Gastroesophageal sphincter (tissue), 4 donors: Measurements from ENCODE around the gene CDH6. TPM values are rescaled to one million over a fixed set of nuclear protein-coding genes. Genes with fewer than 3 reads are reported as not detected.

Experiments
- ATAC-seq: fragments of 150-250 bp; one replicate; pipeline ENCODE4 v1.9.1; 2016; ENCODE audit warnings: mild to moderate bottlenecking, moderate library complexity
- H3K27ac ChIP-seq, 4 donors: fragments of 200-600 bp; sonication (generic) in 3 of 4; 1 replicate in 3 of 4; 2 replicates in 1 of 4; pipeline ENCODE4 v1.5.1; 2016 to 2019
- H3K27me3 ChIP-seq: fragments of 200-600 bp; sonication (generic); one replicate; pipeline ENCODE4 v1.5.1; 2019
- H3K36me3 ChIP-seq, 2 donors: fragments of 200-600 bp; sonication (generic); one replicate each; pipeline ENCODE4 v1.5.1; 2019; ENCODE audit warnings: control low read depth in 1 of 2
- H3K4me1 ChIP-seq, 3 donors: fragments of 200-600 bp; sonication (generic); 1 replicate in 2 of 3; 2 replicates in 1 of 3; pipeline ENCODE4 v1.5.1; 2016 to 2019; ENCODE audit warnings: control low read depth in 2 of 3
- H3K4me3 ChIP-seq, 2 donors: fragments of 200-600 bp; sonication (generic); one replicate each; pipeline ENCODE4 v1.5.1; 2019; ENCODE audit warnings: mild to moderate bottlenecking in 1 of 2, moderate library complexity in 1 of 2
- H3K9me3 ChIP-seq, 3 donors: fragments of 200-600 bp; sonication (generic); one replicate each; pipeline ENCODE4 v1.5.1; 2017 to 2019; ENCODE audit warnings: control low read depth in 2 of 3
- EP300 ChIP-seq: sonication (generic); formaldehyde crosslinking; IDR thresholded peaks from one replicate; pipeline ENCODE4 v1.6.1; 2017; ENCODE audit warnings: antibody characterized with exemption, mild to moderate bottlenecking
- POLR2A ChIP-seq, 2 donors: fragments of 450-650 bp; IDR thresholded peaks; one replicate each; pipeline ENCODE4 v1.6.1; 2017; ENCODE audit warnings: antibody characterized with exemption in 2 of 2, mild to moderate bottlenecking in 2 of 2, moderate library complexity in 1 of 2
- POLR2AphosphoS5 ChIP-seq: sonication (generic); formaldehyde crosslinking; IDR thresholded peaks from one replicate; pipeline ENCODE4 v1.6.1; 2017; ENCODE audit warnings: antibody characterized with exemption
- WGBS, 2 donors: methylation state at CpG; one replicate each; pipeline ENCODE4 v1.1.5; 2018; ENCODE audit warnings: low coverage in 1 of 2; 5-methylcytosine and 5-hydroxymethylcytosine counted together
- total RNA-seq, 4 donors: library from RNA; depleted of rRNA; stranded (reverse); fragments of >200 nt; gene quantifications; one replicate each; pipeline ENCODE4 v1.1.0, GENCODE V29; 2016
- TF ChIP-seq, protein P1 (sequence below), 4 experiments: fragments of 200-600 bp in 2 of 4; fragments of 450-650 bp in 2 of 4; sonication (generic) in 1 of 4; IDR thresholded peaks; one replicate each; pipeline ENCODE4 v1.5.1; 2017 to 2019; ENCODE audit warnings: antibody characterized with exemption in 4 of 4, mild to moderate bottlenecking in 2 of 4, moderate library complexity in 2 of 4

CDH6 gene
- total RNA-seq, 4 donors from 2014 or later, result 5.5 to 10.9 (median 8.4) TPM

DNA sequence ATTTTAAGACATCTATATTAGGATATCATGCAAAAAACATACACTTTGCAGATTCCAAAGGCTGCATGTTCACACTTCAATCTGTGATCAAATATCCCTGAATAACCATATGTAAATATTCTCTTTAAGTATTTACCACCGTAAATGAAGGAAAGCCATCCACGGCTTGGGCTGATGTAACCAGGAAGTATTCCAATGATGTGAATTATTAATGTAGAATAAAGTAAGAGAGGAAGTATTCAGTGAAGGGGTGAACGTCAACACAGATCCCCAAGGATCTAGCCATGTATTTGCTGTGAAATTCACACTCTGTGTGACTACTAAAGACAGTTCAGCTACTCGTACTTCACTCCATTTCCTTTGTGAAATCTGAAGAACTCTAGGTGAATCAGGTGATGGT lies 75.2 kb downstream of the CDH6 start:
- H3K27me3 ChIP-seq, result no peaks in the 10 kb centered on the region
- 39 to 45% methylated on average over 4 of the region's 4 CpGs for WGBS, 2 donors
- H3K4me1 ChIP-seq, result no peaks in the 10 kb centered on the region
- TF ChIP-seq POLR2A (IDR thresholded peaks at IDR 0.05), result no peak
- TF ChIP-seq POLR2AphosphoS5, result no peak
- TF ChIP-seq, protein P1, sequence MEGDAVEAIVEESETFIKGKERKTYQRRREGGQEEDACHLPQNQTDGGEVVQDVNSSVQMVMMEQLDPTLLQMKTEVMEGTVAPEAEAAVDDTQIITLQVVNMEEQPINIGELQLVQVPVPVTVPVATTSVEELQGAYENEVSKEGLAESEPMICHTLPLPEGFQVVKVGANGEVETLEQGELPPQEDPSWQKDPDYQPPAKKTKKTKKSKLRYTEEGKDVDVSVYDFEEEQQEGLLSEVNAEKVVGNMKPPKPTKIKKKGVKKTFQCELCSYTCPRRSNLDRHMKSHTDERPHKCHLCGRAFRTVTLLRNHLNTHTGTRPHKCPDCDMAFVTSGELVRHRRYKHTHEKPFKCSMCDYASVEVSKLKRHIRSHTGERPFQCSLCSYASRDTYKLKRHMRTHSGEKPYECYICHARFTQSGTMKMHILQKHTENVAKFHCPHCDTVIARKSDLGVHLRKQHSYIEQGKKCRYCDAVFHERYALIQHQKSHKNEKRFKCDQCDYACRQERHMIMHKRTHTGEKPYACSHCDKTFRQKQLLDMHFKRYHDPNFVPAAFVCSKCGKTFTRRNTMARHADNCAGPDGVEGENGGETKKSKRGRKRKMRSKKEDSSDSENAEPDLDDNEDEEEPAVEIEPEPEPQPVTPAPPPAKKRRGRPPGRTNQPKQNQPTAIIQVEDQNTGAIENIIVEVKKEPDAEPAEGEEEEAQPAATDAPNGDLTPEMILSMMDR (IDR thresholded peaks at IDR 0.05), result no peak
- TF ChIP-seq EP300, result no peak
- no peaks in the 10 kb centered on the region for H3K36me3 ChIP-seq
- no peak overlapping the region for H3K27ac ChIP-seq
- no peaks in the 10 kb centered on the region for H3K9me3 ChIP-seq
- H3K4me3 ChIP-seq, result no peak overlapping the region
- ATAC-seq, result no peak

DNA sequence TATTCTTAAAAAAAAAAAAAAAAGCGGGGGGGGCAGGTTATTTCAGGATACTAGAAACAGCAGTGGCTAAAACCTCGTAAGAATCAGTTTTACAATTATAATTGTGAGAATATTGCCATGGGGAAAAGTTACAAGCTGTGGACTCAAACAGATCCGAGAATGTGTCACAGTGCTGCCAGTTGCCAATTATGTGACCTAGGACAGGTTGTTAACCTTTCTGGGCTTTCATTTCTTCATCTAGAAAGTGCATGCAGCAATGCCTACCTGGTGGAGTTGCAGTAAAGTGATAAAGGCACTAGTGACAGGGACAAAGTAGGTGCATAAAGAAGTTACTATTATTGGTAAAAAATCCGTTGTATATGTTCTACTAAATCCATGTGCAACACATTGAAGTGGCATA lies 75.8 kb downstream of the CDH6 start:
- Histone ChIP-seq H3K4me1 (peaks cover 0 to under 1% (median 0%) of the 10 kb centered on the region in 3 donors), H3K27ac (no peak overlapping the region), H3K27me3 (no peaks in the 10 kb centered on the region), H3K4me3 (no peak overlapping the region), H3K9me3 (no peaks in the 10 kb centered on the region), H3K36me3 (no peaks in the 10 kb centered on the region)
- no peak for ATAC-seq
- TF ChIP-seq EP300 (no peak), POLR2A (IDR thresholded peaks at IDR 0.05) (no peak), POLR2AphosphoS5 (no peak)
- TF ChIP-seq, protein P1 (IDR thresholded peaks at IDR 0.05), result no peak
- WGBS, 2 donors, result 63 to 68% methylated on average over 4 of the region's 4 CpGs

DNA sequence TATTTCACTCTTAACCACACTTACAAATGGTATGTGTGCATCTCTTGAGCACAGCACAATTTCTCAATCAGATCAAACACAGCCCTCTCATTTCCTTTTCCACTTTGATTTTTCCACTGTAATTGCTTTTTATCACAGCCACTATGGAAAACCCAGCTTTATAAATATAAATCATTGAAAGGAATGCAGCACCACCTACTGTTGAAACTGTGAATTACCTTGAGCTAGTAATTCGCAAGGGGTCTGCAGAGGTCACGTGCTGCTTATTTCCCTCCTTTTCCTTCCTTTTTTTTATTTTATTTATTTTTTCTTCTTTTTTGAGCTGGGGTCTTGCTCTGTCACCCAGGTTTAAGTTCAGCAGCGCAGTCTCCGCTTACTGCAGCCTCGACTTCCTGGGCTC lies 76.9 kb downstream of the CDH6 start:
- Histone ChIP-seq H3K27me3 (no peaks in the 10 kb centered on the region), H3K36me3 (no peaks in the 10 kb centered on the region), H3K4me3 (no peak overlapping the region), H3K4me1 (peaks cover 0 to 6% (median 0%) of the 10 kb centered on the region in 3 donors), H3K9me3 (no peaks in the 10 kb centered on the region), H3K27ac (no peak overlapping the region)
- WGBS, 2 donors, result 62 to 73% methylated on average over 5 of the region's 5 CpGs
- TF ChIP-seq POLR2AphosphoS5 (no peak), POLR2A (IDR thresholded peaks at IDR 0.05) (no peak), EP300 (no peak)
- TF ChIP-seq, protein P1 (IDR thresholded peaks at IDR 0.05), result peak; percentile 28 to 48 (median 40)
- ATAC-seq, result no peak

DNA sequence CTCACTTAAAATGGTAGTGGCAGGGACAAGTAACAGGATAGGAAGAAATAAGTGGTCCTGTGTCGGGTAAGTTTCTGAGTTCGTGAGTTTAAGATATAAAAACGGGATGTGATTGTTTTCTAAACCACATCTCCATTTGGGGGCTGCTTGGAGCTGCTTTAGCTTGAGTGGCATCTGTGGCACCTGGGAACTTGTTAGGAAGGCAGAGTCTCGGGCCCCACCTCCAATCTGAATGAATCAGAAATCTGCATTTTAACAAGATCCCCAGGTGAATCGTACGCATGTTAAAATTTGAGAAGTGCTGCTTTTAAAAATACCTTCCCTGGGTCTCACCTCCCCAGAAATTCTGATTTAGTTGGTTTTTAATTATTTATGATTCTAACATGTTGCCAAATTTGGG lies 78.1 kb downstream of the CDH6 start:
- 76 to 92% methylated on average over 2 to 6 of the region's 6 CpGs for WGBS, 2 donors
- Histone ChIP-seq H3K4me3 (no peak overlapping the region), H3K36me3 (no peaks in the 10 kb centered on the region), H3K4me1 (peaks cover 0 to 6% (median 0%) of the 10 kb centered on the region in 3 donors), H3K9me3 (no peaks in the 10 kb centered on the region), H3K27me3 (no peaks in the 10 kb centered on the region), H3K27ac (no peak overlapping the region)
- no peak for ATAC-seq
- TF ChIP-seq, protein P1 (IDR thresholded peaks at IDR 0.05), result no peak
- TF ChIP-seq POLR2A (IDR thresholded peaks at IDR 0.05), result no peak
- no peak for TF ChIP-seq EP300
- no peak for TF ChIP-seq POLR2AphosphoS5

DNA sequence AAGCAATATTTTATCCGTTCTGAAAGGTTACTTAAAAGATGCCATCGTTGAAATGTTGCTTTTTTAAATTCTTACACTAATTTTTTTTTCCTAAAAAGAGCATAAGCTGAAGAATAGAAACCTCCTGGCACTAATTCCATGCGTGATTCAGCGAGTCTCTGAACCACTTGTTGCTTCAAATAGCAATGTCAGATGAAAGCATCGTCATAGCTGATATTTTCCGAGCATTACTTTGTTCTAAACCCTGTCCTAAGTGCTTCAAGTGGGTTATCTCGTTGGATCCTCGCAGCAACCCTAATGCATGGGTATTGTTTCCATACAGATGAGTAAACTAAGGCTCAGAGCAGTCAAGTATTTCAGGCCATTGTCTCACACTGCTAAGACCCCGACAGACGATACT lies 79.7 kb downstream of the CDH6 start:
- ATAC-seq, result no peak
- Histone ChIP-seq H3K9me3 (no peaks in the 10 kb centered on the region), H3K27me3 (no peaks in the 10 kb centered on the region), H3K36me3 (no peaks in the 10 kb centered on the region), H3K27ac (no peak overlapping the region), H3K4me3 (peak overlapping the region in 1 of 2 donors; percentile 32), H3K4me1 (peaks cover 0 to 6% (median 0%) of the 10 kb centered on the region in 3 donors)
- 71 to 84% methylated on average over 10 of the region's 10 CpGs for WGBS, 2 donors
- no peak for TF ChIP-seq POLR2AphosphoS5
- no peak for TF ChIP-seq POLR2A (IDR thresholded peaks at IDR 0.05)
- no peak for TF ChIP-seq EP300
- TF ChIP-seq, protein P1 (IDR thresholded peaks at IDR 0.05), result no peak
